NCI-H2107 (cell line): Measurements from ENCODE around the gene SLC26A6.

Experiments used
- DNase-seq: peaks from one replicate; lab custom pipeline; 2025; lab: John Stamatoyannopoulos, UW

SLC26A6 gene, protein sequence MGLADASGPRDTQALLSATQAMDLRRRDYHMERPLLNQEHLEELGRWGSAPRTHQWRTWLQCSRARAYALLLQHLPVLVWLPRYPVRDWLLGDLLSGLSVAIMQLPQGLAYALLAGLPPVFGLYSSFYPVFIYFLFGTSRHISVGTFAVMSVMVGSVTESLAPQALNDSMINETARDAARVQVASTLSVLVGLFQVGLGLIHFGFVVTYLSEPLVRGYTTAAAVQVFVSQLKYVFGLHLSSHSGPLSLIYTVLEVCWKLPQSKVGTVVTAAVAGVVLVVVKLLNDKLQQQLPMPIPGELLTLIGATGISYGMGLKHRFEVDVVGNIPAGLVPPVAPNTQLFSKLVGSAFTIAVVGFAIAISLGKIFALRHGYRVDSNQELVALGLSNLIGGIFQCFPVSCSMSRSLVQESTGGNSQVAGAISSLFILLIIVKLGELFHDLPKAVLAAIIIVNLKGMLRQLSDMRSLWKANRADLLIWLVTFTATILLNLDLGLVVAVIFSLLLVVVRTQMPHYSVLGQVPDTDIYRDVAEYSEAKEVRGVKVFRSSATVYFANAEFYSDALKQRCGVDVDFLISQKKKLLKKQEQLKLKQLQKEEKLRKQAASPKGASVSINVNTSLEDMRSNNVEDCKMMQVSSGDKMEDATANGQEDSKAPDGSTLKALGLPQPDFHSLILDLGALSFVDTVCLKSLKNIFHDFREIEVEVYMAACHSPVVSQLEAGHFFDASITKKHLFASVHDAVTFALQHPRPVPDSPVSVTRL

DNA sequence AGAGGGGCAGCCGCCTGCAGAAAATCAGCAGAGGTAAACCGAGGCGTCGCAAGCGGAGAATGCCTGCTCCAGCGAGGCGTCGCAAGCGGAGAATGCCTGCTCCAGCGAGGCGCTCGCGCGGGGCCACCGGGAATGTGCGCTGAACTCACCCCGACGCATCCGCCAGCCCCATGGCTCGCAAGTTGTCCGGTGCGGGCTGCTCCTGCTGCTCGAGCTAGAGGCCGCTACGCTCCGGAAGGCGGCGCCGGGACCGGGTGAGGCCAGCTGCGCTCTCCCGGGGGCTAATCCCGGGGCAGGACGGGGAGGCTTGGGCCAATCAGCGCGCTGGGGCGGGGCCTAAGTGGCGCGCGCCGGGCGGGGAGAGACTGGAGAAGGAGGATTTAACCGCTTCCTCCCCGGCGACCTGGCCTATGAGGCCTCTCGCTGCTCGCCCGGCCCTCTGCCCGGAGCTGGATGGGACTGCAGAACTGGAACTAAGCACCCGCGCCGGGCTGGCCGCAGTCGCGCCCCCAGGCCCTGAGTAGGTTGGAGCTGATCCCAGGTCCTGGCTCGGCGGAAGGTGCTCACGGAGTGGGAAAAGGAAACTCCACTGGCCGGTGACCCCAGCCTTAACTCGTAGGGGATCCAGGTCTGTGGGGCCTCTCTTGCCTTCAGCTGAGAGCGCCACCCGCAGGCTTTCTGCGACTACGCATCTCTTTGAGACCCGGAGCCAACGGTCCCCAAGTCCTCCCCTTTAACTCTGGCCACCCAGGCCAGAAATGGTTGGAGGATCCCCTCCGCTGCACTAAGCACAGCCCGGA is at the start of gene SLC26A6:
Gene SLC26A6, minus strand, starts transcription at position 240 of the 800 bp plus-strand sequence. Its CDS starts 68 bp downstream, at position 172.
- peak; percentile 82 for DNase-seq

DNA sequence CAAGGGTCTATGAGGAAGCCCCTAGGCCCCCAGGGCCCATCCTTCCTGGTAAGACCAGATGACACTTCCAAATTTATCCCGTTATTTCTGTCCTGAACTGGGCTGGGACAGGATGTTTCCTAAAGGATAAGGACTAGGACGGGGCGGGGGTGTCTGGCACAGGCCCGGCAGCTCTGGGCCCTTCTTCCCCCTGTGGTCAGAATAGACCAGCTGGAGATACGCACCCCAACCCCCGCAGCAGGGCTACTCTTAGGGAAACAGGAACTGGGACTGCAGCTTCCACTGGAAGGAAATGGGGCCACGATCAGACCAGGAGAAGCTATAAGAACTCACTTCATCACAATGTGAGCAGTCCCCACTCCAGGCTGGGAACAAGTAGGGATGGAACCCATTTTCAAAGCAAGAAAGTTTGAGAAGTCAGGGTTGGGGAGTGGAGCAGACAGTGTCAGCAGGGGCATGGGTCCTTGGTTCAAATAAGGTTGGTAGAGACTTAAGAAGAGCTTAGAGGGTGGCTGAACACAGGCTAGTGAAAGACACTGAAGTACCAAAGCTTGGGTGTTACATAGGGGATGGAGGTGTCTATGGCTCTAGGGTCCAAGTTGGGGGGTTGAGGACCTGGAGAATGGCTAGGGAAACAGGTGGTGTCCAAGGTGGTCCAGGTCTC is 49.4 kb upstream of the SLC26A6 start:
- no peak for DNase-seq

DNA sequence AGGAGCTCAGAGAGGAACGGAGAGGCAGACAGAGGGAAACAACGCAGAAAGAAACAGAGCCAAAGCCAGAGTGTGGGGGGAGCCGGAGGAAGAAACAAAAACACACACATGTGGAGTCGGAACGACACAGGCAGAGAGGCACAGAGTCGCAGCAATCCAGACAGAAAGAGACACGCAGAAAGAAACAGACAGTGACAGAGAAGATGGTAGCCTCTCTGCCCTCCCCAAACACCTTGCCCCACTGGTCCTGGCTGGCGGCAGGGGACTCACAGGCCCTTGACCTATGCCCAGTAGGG is 48.7 kb upstream of the SLC26A6 start:
- no peak for DNase-seq

DNA sequence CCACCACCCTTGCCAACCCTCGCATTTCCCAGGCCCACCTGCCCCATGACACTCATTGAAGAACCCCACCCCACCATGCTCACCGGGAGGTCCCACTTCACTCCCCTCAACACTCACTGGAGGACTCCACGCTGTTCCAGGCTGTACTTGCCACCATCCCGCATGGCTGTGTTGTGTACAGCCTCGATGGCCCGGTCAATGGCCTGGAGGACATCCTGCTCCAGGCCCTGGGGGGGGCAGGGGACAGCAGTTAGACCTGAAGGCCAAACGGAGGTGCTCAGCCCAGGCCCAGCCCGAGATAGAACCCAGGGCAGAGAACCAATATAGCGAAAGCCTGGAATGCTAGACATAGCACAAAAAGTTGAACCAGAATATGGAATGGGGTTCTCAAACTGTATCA is 47.5 kb upstream of the SLC26A6 start:
- DNase-seq: no peak

DNA sequence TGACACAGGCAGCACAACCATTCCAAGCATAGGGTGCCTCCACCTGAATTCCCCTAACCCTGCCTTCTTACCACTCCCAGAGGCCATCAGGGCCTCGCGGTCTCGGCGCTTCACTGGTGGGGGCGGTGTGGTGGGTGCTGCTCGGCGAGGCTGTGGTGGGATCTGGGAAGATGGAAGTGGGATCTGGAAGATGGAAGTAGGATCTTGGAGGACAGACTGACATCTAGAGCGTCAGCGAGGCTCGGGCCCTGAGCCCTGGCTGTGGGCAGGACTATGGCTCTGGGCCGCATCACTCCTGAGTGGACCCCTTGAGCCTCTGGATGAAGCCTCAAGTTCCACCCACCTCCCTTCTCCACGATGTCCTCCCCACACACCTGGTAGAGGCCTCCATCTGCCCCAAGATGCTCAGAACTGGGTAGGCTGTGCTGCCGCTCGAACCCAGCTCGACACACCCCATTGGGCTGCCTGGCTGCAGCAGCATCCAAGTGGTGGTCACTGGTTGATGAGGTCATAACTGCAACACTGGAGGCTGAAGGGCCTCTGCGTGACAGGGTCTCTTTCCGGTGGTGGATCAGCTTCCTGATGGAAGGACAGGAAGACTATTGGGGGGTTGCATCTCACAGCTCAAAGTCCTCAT is 46.8 kb upstream of the SLC26A6 start:
- DNase-seq: no peak

DNA sequence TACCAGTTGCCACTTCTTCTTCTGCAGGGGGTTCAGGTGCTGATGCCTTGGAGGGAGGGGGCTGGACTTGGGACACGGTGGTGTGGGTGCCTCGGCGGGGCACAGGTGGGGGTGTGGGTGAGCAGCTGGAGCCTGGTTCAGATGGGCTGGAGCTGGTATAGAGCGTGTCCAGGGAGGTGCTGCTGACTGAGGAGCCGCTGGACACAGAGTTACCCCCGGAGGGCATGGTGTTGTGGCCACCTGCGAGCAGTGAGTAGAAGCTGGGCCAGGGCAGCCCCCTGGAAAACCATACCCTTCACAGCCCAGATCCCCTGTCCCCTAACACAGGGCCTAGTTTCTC is 46.2 kb upstream of the SLC26A6 start:
- DNase-seq: no peak

DNA sequence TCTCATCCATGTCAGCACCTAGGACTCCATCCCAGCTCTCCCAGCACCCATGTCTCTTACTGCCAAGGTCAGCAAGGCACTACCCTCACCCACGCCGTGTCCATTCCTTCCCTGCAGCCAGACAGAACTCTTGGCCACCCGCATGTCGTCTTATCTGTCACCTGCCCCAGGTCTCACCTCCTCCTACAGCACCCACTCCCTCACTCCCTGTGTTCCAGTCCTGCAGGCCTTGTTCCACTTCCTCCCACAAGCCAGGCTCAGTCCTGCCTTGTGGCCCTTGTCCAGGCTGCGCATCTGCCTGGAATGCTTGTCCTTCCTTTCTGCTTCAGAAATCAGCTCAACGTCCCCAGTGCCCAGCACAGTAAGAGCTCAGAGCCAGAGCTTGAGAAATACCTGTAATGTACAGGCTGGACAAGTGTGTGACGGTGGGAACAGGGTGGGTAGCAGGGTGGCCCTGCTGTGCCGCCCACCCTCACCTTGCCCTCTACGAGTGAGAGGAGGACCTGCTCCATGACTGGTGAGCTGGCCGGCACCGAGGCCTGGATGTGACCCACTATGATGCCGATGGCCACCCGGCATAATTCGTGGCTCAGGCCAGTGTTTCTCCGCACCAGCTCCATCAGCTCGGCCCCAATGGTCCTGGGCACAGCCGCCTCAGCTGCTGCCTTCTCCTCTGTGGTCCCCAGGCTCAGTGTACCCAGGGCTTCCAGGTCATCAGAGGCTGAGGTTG is 45.7 kb upstream of the SLC26A6 start:
- no peak for DNase-seq

DNA sequence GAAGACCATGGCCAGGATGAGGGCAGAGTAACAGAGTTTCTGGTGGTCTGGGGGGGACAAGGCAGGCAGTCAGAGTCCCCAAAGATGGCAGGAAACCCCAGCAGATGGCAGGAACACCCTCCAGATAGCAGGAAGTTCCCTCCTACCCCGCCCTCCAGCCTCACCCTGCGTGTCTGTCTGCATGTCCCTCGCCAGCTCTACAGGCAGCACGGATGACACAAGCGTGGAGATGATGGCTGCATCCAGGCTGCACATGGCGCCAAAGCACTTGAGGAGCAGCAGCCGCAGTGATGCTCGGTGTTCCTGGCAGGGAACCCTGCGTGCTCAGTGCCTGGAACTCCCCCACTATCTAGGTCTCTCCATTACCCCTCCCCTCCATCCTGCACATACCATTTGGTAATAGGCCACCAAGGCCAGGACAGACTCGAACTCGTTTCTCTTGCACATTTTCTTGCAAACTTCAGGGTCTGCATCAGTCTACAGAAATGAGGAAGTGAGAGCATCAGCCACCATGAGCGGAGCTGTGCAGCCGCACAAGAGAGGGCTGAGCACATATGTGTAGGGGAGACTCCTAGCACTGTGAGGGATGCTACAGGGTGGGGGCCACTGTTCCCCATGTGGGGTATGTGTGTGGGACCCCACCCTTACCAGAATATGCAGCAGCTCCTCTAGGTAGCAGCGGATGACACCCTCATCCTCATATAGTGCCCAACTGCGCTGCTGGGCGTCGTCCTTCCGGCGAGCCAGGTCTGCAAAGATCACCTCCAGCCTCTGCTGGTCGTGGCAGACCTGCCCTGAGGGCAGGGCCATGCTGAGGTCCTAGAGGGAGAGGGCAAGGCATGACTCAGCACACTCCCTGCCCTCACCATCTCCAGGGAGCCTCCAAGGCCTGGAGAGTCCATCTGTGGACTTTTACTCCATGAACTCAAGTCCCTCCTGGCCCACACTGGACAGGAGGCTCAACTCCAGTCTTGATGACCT is 44.4 kb upstream of the SLC26A6 start:
- no peak for DNase-seq

DNA sequence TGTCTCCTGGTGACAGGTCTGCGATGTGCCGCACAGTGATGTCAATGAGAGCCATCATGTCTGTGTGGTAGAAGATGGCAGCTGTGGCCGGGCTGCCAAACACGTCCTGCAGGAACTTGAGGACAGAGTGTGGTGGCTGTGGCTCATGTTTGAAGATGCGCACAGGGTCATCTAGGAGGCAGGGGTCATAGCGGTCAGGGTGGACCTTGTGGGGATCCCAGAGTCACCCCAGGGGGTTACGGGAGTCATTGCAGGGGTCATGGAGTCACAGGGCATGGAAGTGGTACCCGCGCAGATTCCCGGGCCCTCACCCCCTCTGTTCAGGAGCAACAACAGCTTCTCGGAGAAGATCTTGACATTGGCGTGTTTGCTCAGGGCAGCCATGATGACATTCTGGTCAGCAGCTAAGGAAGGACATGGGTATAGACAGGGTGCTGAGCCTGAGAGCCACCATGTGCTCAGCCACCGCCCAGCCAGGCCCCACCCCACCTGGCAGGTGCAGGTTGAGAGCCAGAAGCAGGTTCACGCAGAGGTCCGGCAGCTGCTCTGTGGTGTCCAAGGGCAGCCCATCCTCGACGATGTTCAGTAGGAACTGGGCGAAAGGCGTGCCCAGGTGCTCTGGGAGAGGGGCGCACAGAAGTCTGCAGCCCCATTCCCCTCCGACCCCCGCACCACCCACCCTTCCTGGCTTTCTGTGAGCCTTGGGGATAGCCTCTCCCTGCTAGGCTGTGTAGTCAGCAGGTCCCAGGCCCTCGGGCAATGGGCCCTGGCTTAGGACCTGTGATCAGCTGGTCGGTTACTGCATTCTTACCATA is 43.5 kb upstream of the SLC26A6 start:
- no peak for DNase-seq

DNA sequence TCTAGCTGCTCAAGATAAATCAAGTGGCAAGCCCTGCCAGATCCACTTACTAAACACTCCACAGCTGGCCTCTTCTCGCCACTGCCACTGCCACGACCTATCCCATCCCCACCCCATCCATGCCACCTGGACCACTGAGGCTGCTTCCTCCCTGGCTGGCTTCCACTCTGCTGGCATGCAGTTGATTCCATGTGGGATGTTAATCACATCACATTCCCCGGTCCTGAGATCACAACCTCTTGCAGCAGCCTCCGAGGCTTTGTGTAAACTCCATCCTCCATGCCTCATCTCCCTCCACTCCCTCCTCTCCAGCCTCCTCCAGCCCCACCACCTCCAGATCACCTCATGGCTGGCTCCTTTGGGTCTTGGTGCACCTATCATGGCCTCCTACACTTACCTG is 42.8 kb upstream of the SLC26A6 start:
- DNase-seq: no peak

DNA sequence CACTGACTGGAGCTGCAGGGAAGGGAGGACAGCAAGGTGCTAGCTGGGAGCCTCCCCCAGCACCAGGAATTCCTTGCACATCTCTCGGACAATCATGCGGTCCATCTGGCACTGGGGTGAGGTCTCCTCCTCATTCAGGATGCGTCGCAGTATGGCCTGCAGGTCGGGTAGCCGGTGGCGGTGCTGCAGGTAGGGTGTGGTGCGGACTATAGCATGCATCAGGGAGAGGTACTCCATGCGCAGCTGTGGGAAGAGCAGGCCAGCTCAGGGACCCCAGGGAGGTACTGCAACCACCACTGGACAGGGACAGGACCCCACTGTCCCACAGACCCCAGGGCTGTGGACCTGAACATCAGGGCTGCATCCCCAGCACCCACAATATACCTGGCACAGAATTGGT is 39.2 kb upstream of the SLC26A6 start:
- no peak for DNase-seq

DNA sequence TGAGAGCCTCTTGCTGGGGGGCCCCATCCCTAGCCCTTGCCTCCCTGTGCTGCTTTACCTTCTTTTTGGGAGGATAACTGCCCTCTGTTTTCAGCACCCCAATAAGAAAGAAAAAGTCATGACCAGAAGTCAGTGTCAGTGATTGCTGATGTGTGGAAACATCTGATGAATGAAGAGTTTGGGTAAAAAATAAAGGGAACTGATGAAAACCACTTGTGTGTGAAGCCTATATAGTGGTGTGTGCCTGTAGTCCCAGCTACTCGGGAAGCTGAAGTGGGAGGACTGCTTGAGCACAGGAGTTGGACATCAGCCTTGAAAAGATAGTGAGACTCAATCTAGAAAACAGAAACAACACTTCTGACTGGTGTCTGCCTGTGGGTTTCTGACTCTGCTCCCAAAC is 37.3 kb upstream of the SLC26A6 start:
- DNase-seq: no peak

DNA sequence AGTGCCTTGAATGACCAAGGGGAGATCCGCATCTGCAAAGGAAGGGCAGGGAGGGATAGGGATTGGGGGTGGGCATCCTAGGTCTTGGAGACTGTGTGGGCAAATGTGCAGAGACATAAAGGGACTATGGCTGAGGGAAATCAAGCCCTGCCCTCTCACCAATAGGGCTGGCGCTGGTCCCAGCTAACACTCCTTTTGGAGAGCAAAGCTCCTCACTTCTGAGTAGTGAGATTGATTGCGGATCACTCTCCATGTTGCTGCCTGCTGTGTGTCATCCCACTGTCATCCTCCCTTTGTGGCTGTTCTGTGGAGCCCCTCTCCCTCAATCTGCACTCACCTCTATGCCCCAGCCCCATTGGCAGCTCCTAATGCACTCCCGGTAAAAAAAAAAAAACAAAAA is 29.7 kb upstream of the SLC26A6 start:
- DNase-seq: no peak

DNA sequence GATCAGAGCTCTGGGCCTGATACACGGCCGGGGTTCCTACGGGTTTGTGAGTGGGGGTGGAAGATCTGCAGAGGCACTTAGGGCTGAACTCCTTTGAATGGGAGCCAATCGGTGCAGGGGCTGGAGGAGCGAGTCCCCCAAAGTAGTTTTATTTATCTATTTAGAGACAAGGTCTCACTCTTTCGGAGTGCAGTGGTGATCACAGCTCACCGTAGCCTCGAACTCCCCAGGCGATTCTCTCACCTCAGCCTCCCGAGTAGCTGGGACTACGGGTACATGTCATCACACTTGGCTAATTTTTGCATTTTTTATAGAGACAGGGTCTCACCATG is 29.0 kb upstream of the SLC26A6 start:
- no peak for DNase-seq

DNA sequence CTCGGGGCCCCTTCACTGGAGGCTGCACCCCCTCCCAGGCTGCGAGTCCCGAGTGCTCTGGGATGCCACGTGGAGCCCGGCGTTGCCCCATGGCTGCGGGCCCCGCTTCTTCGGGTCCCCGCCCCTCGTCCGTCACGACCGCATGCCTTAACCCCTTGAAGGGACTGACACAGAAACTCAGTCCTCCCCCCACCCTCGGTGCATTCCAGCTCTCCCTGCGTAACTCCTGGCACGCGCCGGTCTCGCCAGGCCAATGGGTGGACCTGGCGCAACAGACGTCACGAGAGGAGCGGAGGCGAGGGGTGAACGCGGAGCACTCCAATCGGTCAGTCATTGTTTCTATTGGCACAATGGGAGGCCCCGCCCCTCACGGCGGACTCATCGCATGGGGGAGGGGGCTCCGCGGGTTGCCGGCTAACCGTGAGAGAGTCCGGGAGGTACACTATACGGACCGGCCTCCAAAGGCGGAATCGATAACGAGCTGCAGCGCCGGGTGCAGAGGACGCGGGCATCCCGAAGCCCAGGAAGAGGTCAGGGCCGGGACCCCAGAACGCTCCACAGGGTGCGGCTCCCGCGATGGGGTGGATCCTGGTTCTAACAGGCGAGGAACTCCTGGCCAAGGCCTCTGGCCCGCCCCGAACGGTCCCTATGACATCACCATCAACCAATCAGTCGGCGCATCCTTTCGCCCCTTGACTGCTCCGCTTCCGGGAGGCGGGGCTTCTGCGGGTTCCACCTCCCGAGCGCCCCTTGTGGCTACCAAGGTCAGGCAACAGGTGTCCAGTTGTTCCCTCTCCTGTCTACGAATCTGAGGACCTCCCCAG is 28.4 kb upstream of the SLC26A6 start:
- peak; percentile 82 for DNase-seq

DNA sequence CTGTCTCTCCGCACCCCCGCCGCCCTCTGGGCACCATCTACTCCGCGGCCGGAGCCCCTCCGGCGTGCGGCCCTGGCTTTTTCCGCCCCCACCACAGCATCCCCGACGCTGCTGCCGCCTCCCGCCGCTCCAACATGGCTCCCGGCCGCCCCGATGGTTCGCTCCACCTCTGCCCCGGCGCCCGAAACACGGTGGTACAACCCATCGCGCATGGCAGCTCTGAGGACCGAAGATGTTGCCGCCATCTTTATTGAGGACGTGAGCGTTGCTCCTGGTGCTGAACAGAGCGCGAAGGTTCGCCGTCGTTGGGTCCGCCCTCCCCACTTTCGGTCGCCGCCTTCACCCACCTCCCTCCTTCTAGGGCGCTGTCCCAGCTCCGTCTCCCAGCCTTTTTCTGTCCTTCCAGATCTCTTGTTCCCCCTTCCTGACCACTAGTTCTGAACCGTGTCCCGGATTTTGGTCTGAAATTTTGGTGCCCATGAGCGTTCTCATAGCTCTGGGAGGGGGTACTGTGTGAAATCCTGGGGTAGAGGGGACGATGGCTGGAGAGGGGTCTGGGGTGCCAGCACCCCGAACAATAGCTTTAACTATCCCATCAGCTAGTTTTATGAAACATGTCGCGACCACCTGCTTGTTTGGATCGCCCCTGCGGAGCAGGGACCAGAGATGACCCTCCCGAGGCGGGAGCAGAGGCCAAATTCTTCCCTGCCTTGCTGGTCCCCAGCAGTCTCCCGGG is 27.7 kb upstream of the SLC26A6 start, which contains the start of gene CELSR3:
Gene CELSR3, minus strand, starts transcription at position 134 of the 736 bp plus-strand sequence. CDS start 252 bp downstream, outside the sequence.
- peak; percentile 42 for DNase-seq

DNA sequence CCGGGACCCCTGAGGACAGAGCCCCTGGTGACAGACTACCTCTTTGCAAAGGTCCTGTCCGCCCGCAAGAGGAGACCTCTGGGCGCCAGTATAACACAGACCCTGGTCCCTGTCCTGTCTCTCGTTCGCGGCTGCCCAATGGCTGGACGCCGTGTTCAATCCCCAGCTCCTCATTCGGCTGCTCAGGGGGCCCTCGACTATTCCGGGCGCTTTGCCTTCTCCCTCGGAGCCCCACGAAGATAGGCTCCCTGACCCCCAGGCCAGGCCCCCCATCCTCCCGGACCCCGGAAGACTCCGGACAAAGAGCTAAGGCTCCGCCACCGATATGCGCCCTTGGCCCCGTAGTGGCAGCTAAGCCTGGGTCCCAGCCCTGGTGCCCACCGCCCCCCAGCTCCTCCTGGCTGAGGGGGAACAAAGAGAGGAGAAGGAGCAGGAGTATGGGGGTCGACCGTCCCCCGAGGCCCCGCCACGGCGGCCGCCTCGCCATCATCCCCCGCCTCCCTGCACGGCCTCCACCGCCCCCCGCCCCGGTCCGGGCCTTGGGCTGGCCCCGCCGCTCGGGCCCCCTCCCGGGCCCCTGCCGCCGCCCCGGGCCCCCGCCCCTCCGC is 27.0 kb upstream of the SLC26A6 start:
- DNase-seq: no peak
